Upper lobe of left lung (tissue), 6 donors: ENCODE results near the gene PLB1. TPM values are rescaled to one million over a fixed set of nuclear protein-coding genes. Genes with fewer than 3 reads are reported as not detected.
A peak's percentile ranks its signal among the peaks of the same experiment; 100 is the strongest.

Source experiments
- ATAC-seq, 2 donors: fragments of 200-7000 bp; cut with Tn5 transposase; one replicate each; pipeline ENCODE4 v1.9.1; 2022; ENCODE audit warnings: mild to moderate bottlenecking in 2 of 2, moderate library complexity in 2 of 2; ENCODE audit not compliant: low FRiP score in 2 of 2
- DNase-seq, 2 donors: peaks; one replicate each; pipeline ENCODE4 v3.0.0-alpha.2; 2019 to 2020
- H3K27ac ChIP-seq, 4 donors: fragments of 200-600 bp; sonication (generic); one replicate each; pipeline ENCODE4 v1.5.1; 2016 to 2019
- H3K27me3 ChIP-seq, 4 donors: fragments of 200-600 bp; sonication (generic); one replicate each; pipeline ENCODE4 v1.5.1; 2017 to 2019
- H3K36me3 ChIP-seq, 4 donors: fragments of 200-600 bp; sonication (generic); one replicate each; pipeline ENCODE4 v1.5.1; 2016 to 2019
- H3K4me1 ChIP-seq, 4 donors: fragments of 200-600 bp; sonication (generic); one replicate each; pipeline ENCODE4 v1.5.1; 2018 to 2019
- H3K4me3 ChIP-seq, 4 donors: fragments of 200-600 bp; sonication (generic); one replicate each; pipeline ENCODE4 v1.5.1; 2017 to 2019; ENCODE audit warnings: mild to moderate bottlenecking in 2 of 4, moderate library complexity in 1 of 4
- H3K9me3 ChIP-seq, 4 donors: fragments of 200-600 bp; sonication (generic); one replicate each; pipeline ENCODE4 v1.5.1; 2018 to 2019
- EP300 ChIP-seq, 4 donors: sonication (generic); formaldehyde crosslinking; IDR thresholded peaks; one replicate each; pipeline ENCODE4 v1.5.1; 2017; ENCODE audit warnings: antibody characterized with exemption in 4 of 4, control low read depth in 2 of 4
- POLR2A ChIP-seq, 4 donors: fragments of 450-650 bp; IDR thresholded peaks; one replicate each; pipeline ENCODE4 v1.5.1; 2016 to 2017; ENCODE audit warnings: antibody characterized with exemption in 4 of 4, mild to moderate bottlenecking in 2 of 4
- POLR2AphosphoS5 ChIP-seq, 2 donors: sonication (generic); formaldehyde crosslinking; IDR thresholded peaks; one replicate each; pipeline ENCODE4 v1.5.1; 2017; ENCODE audit warnings: antibody characterized with exemption in 2 of 2
- WGBS, 2 donors: methylation state at CpG; one replicate each; pipeline ENCODE4 v1.1.5; 2017 to 2018; 5-methylcytosine and 5-hydroxymethylcytosine counted together
- total RNA-seq, 6 donors: library from RNA; depleted of rRNA in 4 of 6; stranded (reverse); fragments of >200 nt in 4 of 6; gene quantifications; one replicate each; pipeline versions ENCODE4 v1.1.0 to v1.2.1, GENCODE V29; 2016 to 2021
- TF ChIP-seq, protein P1 (sequence below), 6 experiments: fragments of 450-650 bp in 4 of 6; fragments of 200-600 bp in 2 of 6; sonication (generic) in 2 of 6; IDR thresholded peaks; one replicate each; pipeline ENCODE4 v1.5.1; 2016 to 2019; ENCODE audit warnings: antibody characterized with exemption in 6 of 6
- donor health status: DM: no; HTN: no; CAD: no; lungs with moderate emphysema.
- donor health status: DM: no; HTN: yes; CAD: no; lungs with severe emphysema.

PLB1 gene
- total RNA-seq, 6 donors from 2014 or later = 3.1 to 9.1 (median 5.4) TPM

DNA sequence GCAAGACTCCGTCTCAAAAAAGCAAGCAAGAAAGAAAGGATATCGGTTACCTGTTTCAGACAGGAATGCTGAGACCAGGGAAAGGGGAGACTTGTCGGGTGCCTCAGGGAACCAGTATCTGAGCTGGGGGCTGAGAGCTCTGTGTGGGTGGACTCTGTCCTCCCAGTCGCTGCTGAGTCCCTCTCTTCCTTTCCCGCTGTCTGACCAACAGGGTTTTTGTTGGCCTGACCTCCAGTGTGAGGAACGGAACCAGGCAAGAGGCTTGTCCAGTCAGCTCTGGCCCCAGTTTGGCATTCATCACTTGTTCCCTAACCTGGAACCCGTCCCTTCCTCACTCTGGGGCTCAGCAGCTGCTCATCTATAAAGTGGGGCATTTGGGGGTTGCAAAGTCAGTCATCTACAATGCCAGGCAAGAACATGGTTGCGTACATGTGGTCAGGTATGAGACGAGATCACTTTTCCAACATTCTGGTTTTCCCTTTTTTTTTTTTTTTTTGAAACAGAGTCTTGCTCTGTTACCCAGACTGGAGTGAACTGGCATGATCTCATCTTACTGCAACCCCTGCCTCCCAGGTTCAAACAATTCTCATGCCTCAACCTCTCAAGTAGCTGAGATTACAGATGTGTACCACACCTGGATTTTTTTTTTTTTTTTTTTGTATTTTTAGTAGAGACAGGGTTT lies 116.4 kb downstream of the PLB1 start:
- DNase-seq = no peak
- WGBS, 2 donors = 92 to 93% methylated on average over 9 of the region's 9 CpGs

DNA sequence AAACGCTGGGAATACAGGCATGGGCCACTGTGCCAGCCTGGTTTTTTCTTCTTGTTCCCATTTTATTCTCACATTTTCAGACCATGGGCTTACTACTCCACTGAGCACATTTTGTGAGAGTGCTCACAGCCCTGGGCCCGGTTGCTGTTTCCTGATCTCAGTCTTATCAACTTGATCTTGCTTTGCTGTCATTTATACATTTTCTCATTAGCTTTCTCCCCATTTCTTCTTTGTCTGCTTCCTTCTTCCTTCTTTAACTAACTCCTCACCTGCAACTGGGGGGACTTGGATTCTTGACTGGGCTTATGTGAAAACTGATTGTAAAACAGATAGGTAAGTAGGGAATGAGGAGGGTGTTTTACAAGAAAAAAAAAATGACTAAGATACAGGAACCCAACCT lies 117.3 kb downstream of the PLB1 start:
- DNase-seq (no peak), ATAC-seq (no peak)
- no peaks in the 10 kb centered on the region for H3K4me1 ChIP-seq
- no peaks in the 10 kb centered on the region for H3K27me3 ChIP-seq
- no peak overlapping the region for H3K4me3 ChIP-seq
- 75 to 84% methylated on average over 2 of the region's 2 CpGs for WGBS, 2 donors
- H3K9me3 ChIP-seq = no peaks in the 10 kb centered on the region
- H3K36me3 ChIP-seq = no peaks in the 10 kb centered on the region
- peak overlapping the region in 1 of 4 donors; percentile 0 for H3K27ac ChIP-seq
- TF ChIP-seq POLR2AphosphoS5 (IDR thresholded peaks at IDR 0.05) (no peak), EP300 (IDR thresholded peaks at IDR 0.05) (no peak), POLR2A (IDR thresholded peaks at IDR 0.05) (no peak)
- TF ChIP-seq, protein P1, sequence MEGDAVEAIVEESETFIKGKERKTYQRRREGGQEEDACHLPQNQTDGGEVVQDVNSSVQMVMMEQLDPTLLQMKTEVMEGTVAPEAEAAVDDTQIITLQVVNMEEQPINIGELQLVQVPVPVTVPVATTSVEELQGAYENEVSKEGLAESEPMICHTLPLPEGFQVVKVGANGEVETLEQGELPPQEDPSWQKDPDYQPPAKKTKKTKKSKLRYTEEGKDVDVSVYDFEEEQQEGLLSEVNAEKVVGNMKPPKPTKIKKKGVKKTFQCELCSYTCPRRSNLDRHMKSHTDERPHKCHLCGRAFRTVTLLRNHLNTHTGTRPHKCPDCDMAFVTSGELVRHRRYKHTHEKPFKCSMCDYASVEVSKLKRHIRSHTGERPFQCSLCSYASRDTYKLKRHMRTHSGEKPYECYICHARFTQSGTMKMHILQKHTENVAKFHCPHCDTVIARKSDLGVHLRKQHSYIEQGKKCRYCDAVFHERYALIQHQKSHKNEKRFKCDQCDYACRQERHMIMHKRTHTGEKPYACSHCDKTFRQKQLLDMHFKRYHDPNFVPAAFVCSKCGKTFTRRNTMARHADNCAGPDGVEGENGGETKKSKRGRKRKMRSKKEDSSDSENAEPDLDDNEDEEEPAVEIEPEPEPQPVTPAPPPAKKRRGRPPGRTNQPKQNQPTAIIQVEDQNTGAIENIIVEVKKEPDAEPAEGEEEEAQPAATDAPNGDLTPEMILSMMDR (IDR thresholded peaks at IDR 0.05) = no peak

More for the DNA sequence above, 116.4 kb downstream of the PLB1 start:
- no peak overlapping the region for H3K4me3 ChIP-seq
- H3K27ac ChIP-seq = no peak overlapping the region
- TF ChIP-seq, protein P1 (IDR thresholded peaks at IDR 0.05) = no peak
- TF ChIP-seq EP300 (IDR thresholded peaks at IDR 0.05) = no peak
- TF ChIP-seq POLR2A (IDR thresholded peaks at IDR 0.05) = no peak
- no peak for TF ChIP-seq POLR2AphosphoS5 (IDR thresholded peaks at IDR 0.05)
- no peaks in the 10 kb centered on the region for H3K9me3 ChIP-seq
- no peak for ATAC-seq
- no peaks in the 10 kb centered on the region for H3K36me3 ChIP-seq
- H3K27me3 ChIP-seq = no peaks in the 10 kb centered on the region
- no peaks in the 10 kb centered on the region for H3K4me1 ChIP-seq

DNA sequence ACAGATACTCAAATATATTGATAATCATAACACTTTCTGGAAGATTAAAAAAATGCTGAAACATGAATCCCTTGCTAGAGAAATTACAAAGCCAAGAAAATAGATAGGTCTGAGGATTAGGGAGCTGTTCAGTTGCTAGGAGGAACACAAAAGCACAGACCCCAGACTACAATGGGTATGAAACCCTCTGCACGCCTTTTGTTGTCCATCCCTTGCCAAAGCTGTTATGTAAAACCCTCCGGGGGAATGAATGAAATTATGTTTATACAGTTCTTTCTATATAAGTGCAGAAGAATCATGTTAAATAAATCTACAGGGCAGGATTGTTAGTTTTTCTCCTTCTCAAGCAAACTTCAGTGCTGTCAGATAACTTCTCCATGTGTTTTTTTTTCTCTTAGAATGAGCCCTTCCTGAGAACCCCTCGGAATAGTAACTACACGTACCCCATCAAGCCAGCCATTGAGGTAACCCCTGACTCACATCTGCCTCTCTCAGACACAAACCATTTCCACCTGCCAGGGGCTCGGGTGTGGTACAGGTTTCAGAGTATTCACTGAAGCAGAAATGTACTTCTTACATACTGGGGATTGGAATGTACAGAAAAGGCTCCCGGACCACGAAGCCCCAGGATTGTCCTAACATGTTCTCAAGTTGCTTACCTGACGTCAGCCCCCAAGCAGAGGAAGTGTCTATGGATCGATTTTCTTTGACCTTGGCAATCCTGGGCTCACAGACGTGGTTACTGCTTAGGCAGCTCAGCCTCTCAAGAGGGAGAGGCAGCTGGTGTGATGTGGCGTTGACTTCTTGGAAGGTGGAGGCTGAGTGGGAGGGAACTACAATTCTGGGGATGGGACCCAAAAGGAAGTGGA lies 118.0 kb downstream of the PLB1 start:
- 65 to 70% methylated on average over 11 of the region's 11 CpGs for WGBS, 2 donors
- no peaks in the 10 kb centered on the region for H3K36me3 ChIP-seq
- H3K9me3 ChIP-seq = no peaks in the 10 kb centered on the region
- ATAC-seq (no peak), DNase-seq (no peak)
- H3K4me3 ChIP-seq = no peak overlapping the region
- no peaks in the 10 kb centered on the region for H3K27me3 ChIP-seq
- TF ChIP-seq, protein P1 (IDR thresholded peaks at IDR 0.05) = no peak
- no peak for TF ChIP-seq POLR2A (IDR thresholded peaks at IDR 0.05)
- no peak for TF ChIP-seq POLR2AphosphoS5 (IDR thresholded peaks at IDR 0.05)
- no peak for TF ChIP-seq EP300 (IDR thresholded peaks at IDR 0.05)
- peak overlapping the region in 1 of 4 donors; percentile 0 for H3K27ac ChIP-seq
- no peaks in the 10 kb centered on the region for H3K4me1 ChIP-seq

DNA sequence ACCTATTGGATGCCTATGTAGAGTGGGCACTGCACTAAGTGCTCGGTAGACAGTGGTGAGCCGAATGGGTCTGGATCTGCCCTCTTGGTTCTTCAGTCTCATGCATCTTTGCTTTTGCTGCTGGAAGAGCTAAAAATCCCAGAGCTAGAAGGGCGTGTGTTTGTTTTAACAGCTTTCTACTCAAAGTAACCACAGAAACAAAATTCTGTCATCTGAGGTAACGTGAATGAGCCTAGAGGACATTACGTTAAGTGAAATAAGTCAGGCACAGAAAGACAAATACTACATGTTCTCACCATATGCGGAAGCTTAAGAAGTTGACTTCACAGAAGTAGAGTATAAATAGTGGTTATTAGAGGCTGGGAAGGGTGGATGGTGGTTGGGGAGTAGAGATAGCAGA lies 119.8 kb downstream of the PLB1 start:
- ATAC-seq = peak in 1 of 2 donors; percentile 61
- peaks cover 6 to 8% (median 7%) of the 10 kb centered on the region in 4 donors for H3K4me1 ChIP-seq
- TF ChIP-seq POLR2A (IDR thresholded peaks at IDR 0.05) (no peak), EP300 (IDR thresholded peaks at IDR 0.05) (no peak), POLR2AphosphoS5 (IDR thresholded peaks at IDR 0.05) (no peak)
- TF ChIP-seq, protein P1 (IDR thresholded peaks at IDR 0.05) = no peak
- no peaks in the 10 kb centered on the region for H3K36me3 ChIP-seq
- no peak overlapping the region for H3K27ac ChIP-seq
- DNase-seq = no peak
- 67 to 85% methylated on average over 6 of the region's 6 CpGs for WGBS, 2 donors
- H3K27me3 ChIP-seq = no peaks in the 10 kb centered on the region
- H3K4me3 ChIP-seq = no peak overlapping the region
- no peaks in the 10 kb centered on the region for H3K9me3 ChIP-seq
